Parathyroid adenoma (tissue), 2 donors: ENCODE measurements around the gene AFF3.

Source experiments
- H2AFZ ChIP-seq: fragments of 300-600 bp; sonication (generic); one replicate; pipeline ENCODE4 v1.7.0; 2017; ENCODE audit warnings: antibody characterized with exemption, mild to moderate bottlenecking
- H3K27ac ChIP-seq: fragments of 300-600 bp; sonication (generic); one replicate; pipeline ENCODE4 v1.7.0; 2017
- H3K27me3 ChIP-seq: fragments of 300-600 bp; sonication (generic); one replicate; pipeline ENCODE4 v1.7.0; 2017; ENCODE audit warnings: low read length; ENCODE audit not compliant: control insufficient read depth, insufficient read depth
- H3K36me3 ChIP-seq: fragments of 300-600 bp; sonication (generic); one replicate; pipeline ENCODE4 v1.7.0; 2017; ENCODE audit warnings: low read length; ENCODE audit not compliant: control insufficient read depth, insufficient read depth
- H3K4me1 ChIP-seq: fragments of 300-600 bp; sonication (generic); one replicate; pipeline ENCODE4 v1.7.0; 2017; ENCODE audit warnings: control low read depth
- H3K4me2 ChIP-seq: fragments of 300-600 bp; sonication (generic); one replicate; pipeline ENCODE4 v1.7.0; 2017; ENCODE audit warnings: low read length
- H3K4me3 ChIP-seq: fragments of 300-600 bp; sonication (generic); one replicate; pipeline ENCODE4 v1.7.0; 2017; ENCODE audit warnings: low read depth, low read length
- H3K79me2 ChIP-seq: fragments of 300-600 bp; sonication (generic); one replicate; pipeline ENCODE4 v1.7.0; 2017; ENCODE audit warnings: control low read depth
- H3K9ac ChIP-seq: fragments of 300-600 bp; sonication (generic); one replicate; pipeline ENCODE4 v1.7.0; 2017; ENCODE audit warnings: mild to moderate bottlenecking
- H3K9me3 ChIP-seq: fragments of 300-600 bp; sonication (generic); one replicate; pipeline ENCODE4 v1.7.0; 2017; ENCODE audit warnings: low read length; ENCODE audit not compliant: control insufficient read depth
- CTCF ChIP-seq: fragments of 300-600 bp; sonication (generic); IDR thresholded peaks from one replicate; pipeline ENCODE4 v1.7.0; 2017; ENCODE audit warnings: antibody characterized with exemption, mild to moderate bottlenecking
- donor health status: primary hyperparathyroidism.

The AFF3 gene

GRCh38 chr2:100043081-100043890 is 99.1 kb downstream of the AFF3 start:
- no peak overlapping the region for H3K9ac ChIP-seq
- H3K79me2 ChIP-seq, result no peaks in the 10 kb centered on the region
- H3K9me3 ChIP-seq, result no peaks in the 10 kb centered on the region
- H3K4me1 ChIP-seq, result no peaks in the 10 kb centered on the region
- no peaks in the 10 kb centered on the region for H3K36me3 ChIP-seq
- no peak overlapping the region for H2AFZ ChIP-seq
- H3K27ac ChIP-seq, result no peak overlapping the region
- no peak overlapping the region for H3K4me2 ChIP-seq
- no peak for TF ChIP-seq CTCF
- H3K27me3 ChIP-seq, result no peaks in the 10 kb centered on the region
- no peak overlapping the region for H3K4me3 ChIP-seq

- Histone ChIP-seq H3K36me3 (no peaks in the 10 kb centered on the region), H3K27me3 (no peaks in the 10 kb centered on the region), H3K9me3 (no peaks in the 10 kb centered on the region), H3K4me3 (no peak overlapping the region), H2AFZ (no peak overlapping the region), H3K4me1 (no peaks in the 10 kb centered on the region), H3K27ac (no peak overlapping the region), H3K4me2 (no peak overlapping the region), H3K79me2 (no peaks in the 10 kb centered on the region), H3K9ac (no peak overlapping the region)
- no peak for TF ChIP-seq CTCF
These were observed 99.8 kb downstream of the AFF3 start for GRCh38 chr2:100042562-100042961.

- Histone ChIP-seq H3K4me3 (no peak overlapping the region), H3K27ac (no peak overlapping the region), H3K9ac (no peak overlapping the region), H3K27me3 (no peaks in the 10 kb centered on the region), H3K36me3 (no peaks in the 10 kb centered on the region), H2AFZ (no peak overlapping the region), H3K9me3 (no peaks in the 10 kb centered on the region), H3K79me2 (no peaks in the 10 kb centered on the region), H3K4me2 (no peak overlapping the region), H3K4me1 (no peaks in the 10 kb centered on the region)
- no peak for TF ChIP-seq CTCF
These were observed 100.4 kb downstream of the AFF3 start for GRCh38 chr2:100041946-100042345.

GRCh38 chr2:100041385-100041784 is 101.0 kb downstream of the AFF3 start:
- H3K4me2 ChIP-seq, result no peak overlapping the region
- no peak overlapping the region for H3K9ac ChIP-seq
- H2AFZ ChIP-seq, result no peak overlapping the region
- H3K9me3 ChIP-seq, result no peaks in the 10 kb centered on the region
- no peak overlapping the region for H3K27ac ChIP-seq
- no peak overlapping the region for H3K4me3 ChIP-seq
- no peaks in the 10 kb centered on the region for H3K36me3 ChIP-seq
- H3K27me3 ChIP-seq, result no peaks in the 10 kb centered on the region
- no peaks in the 10 kb centered on the region for H3K4me1 ChIP-seq
- H3K79me2 ChIP-seq, result no peaks in the 10 kb centered on the region
- TF ChIP-seq CTCF, result no peak

GRCh38 chr2:100040906-100041305 is 101.5 kb downstream of the AFF3 start:
- Histone ChIP-seq H3K27me3 (no peaks in the 10 kb centered on the region), H3K9ac (no peak overlapping the region), H3K4me1 (no peaks in the 10 kb centered on the region), H3K27ac (no peak overlapping the region), H3K36me3 (no peaks in the 10 kb centered on the region), H3K4me3 (no peak overlapping the region), H3K4me2 (no peak overlapping the region), H3K79me2 (no peaks in the 10 kb centered on the region), H2AFZ (no peak overlapping the region), H3K9me3 (no peaks in the 10 kb centered on the region)
- TF ChIP-seq CTCF, result no peak
